Stimulated activated naive CD8-positive, alpha-beta T cell treated with anti-CD3 and anti-CD28 coated beads, Interleukin-15, Interleukin-2, amounts not matched to agents 100 U/mL and 50 U/mL, for 24 hours (primary cell): ENCODE results near the gene FJX1.
A peak's percentile ranks its signal among the peaks of the same experiment; 100 is the strongest.

Source experiments
- ATAC-seq: fragments of 150-1000 bp; cut with Tn5 transposase; one replicate; pipeline ENCODE4 v1.10.0; 2021
- DNase-seq: peaks from one replicate; pipeline ENCODE4 v3.0.0; 2021

Gene FJX1

DNA sequence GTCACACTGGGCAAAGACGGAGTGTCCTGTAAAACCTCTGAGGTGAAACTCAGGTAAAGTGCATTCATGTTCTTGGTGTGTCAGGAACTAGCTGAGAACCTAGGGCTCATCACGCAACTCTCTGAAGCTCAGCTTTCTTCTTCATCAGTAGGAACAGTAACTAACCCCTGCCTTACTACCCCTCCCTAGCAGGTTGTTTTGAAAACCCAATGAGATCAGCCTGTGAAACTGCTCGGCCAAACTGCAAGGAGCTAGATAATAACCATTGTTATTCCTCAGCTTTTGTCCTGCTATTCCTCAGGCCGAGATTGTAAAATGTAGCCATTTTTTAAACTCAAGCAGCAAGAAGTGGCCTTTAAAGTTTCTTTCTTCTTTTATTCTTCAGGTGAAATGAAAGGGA lies 9.8 kb upstream of the FJX1 start:
- ATAC-seq (no peak), DNase-seq (no peak)

DNA sequence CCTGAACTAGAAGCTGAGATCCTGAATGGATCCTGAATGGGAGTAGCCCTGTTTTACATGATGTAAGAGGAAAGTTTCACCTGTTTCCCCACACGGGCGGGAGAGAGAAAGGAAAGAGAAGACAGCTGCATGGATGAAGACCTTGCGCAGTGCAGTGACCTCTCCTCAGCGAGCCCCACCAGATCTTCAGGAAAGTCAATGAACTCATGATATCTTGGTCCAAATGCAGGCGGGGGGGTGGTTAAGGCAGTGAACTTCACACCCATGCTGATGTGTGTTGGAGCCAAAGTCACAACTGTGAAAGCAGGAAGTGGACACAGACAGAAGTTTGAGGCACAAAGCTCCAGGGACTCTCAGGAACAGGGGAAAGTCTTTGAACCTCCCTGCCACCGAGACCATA lies 8.6 kb upstream of the FJX1 start:
- DNase-seq (no peak), ATAC-seq (no peak)

DNA sequence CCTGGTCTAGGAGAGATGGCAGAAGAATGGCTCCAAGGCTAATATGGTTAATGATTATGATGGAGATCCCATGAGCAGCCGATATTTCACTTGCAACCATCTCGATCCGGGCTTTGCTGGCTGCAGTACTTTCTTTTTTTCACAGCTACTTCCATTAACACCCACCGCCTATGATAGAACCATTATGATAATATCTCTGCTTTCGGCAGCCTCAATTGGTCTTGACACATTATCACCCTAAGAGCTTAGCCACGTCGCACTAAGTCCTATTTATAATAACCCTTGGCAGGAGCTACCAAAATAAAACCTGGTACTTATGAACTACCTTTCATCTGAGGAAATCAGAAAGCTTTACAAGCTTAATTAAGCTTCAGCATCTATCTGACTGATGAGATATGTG lies 7.6 kb upstream of the FJX1 start:
- DNase-seq (no peak), ATAC-seq (no peak)

DNA sequence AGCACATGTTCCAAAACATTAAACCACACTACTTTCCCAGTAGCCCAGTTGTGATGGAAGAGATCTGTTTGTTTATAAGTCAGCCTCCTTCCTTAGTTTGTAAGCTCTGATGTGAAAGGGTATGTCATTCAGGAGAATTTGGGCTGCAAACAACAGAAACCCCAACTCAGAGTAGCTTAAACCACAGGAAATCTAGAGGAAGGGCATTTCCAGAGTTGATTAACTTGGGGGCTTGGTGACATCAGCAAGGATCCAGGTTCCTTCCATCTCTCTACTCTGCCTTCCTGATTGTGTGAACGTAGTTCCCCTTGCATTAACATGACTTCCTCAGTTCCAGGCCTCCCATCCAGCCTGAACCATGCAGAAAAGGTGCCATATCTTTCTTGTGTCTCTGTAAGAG lies 6.5 kb upstream of the FJX1 start:
- ATAC-seq (no peak), DNase-seq (no peak)

DNA sequence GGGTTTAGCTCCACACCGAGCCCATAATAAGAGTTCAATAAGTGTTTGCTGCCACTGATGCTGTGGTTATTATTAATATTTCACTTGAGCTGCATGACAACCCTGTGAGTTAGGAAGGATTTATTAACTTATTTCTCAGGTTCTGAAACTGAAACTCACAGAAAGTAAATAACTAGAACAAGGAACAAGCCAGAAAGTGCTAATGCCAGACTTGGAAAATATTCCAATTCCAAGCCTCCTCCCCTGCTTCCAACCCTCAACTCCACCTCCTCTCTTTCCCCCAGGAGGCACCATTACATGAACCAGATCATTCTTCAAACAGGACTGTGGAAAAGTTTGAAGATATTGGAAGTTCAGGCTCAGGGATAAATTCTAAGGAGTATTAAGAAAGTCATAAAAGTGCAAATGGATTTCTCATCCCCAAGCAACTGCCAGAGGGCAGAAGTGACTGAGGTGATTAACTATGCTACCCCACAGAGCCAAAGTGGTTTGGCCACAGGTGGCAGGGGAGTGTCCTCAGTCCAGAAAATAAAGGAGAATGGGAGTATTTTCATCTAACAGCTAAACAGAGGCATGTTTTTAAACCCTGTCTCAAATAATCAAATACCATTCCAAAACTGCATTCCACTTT lies 3.2 kb upstream of the FJX1 start:
- ATAC-seq = no peak
- DNase-seq = no peak

DNA sequence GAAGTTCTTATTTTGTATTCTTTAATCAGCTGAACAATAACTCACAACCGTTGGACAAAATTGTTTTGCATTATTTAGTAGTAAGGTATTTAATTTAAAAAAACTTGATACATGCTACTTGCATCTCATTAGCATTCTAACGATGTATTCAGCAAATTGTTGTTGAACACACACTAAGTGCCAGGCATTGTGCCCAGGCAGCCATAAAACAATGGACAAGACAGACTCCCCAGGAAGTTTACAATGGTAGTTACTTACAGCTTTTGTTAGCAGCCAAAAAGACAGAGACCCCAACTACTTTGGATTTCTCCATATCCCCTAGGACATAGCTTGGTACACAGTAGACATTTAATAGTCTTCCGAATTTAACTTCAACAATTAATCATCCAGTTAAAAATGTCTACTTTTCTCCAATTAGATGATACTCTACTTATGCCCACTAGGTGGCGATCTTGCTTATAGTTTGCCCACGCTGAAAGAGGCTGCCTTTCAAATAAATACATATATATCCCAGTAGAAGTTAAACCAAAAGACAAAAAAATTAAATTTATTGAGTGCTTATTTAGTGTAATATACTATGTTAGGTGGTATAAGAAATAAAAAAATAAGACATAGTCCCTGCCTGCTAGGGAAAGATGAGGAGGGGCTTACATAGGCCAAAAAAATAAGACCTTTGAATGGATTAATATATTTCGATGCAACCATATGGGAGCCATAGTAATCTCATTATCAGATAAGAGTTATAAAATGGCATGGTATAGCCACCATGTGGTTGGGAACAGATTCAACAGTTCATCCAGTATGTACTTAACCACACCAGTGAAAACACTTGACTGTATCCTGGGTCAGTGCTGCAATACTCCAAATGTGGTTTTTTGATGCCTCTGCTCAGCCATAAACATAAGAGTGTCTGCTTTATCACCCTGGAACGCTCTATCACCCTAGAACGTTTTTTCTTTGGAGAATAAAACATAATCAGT lies 2.0 kb upstream of the FJX1 start:
- ATAC-seq (peak; percentile 44), DNase-seq (peak; percentile 9)

DNA sequence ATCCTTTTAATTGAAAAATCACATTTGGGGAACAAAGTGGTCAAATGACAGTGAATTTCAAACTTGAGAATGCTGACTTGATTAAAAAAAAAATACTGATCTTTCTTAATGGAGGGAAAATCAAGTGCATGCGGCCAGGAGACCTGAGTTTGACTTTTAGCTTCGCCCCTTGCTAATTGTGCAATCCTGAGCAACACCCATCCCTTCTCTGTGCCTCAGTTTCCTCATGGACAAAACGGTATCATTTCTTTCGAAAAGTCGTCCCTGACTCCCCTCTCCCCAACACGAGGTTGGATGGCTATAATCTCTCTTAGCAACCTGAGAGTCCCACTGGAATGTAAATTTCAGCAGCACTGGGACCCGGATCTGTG lies 959 bp upstream of the FJX1 start:
- ATAC-seq (no peak), DNase-seq (no peak)

DNA sequence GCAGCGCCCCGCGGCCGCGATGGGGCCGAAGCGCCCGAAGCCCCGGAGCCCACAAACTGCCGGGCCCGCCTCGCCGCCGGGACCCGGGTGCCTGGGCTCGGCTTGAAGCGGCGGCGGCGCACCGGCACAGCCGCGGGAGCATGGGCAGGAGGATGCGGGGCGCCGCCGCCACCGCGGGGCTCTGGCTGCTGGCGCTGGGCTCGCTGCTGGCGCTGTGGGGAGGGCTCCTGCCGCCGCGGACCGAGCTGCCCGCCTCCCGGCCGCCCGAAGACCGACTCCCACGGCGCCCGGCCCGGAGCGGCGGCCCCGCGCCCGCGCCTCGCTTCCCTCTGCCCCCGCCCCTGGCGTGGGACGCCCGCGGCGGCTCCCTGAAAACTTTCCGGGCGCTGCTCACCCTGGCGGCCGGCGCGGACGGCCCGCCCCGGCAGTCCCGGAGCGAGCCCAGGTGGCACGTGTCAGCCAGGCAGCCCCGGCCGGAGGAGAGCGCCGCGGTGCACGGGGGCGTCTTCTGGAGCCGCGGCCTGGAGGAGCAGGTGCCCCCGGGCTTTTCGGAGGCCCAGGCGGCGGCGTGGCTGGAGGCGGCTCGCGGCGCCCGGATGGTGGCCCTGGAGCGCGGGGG lies 346 bp downstream of the FJX1 start:
- DNase-seq (peak; percentile 30), ATAC-seq (peak; percentile 51)

DNA sequence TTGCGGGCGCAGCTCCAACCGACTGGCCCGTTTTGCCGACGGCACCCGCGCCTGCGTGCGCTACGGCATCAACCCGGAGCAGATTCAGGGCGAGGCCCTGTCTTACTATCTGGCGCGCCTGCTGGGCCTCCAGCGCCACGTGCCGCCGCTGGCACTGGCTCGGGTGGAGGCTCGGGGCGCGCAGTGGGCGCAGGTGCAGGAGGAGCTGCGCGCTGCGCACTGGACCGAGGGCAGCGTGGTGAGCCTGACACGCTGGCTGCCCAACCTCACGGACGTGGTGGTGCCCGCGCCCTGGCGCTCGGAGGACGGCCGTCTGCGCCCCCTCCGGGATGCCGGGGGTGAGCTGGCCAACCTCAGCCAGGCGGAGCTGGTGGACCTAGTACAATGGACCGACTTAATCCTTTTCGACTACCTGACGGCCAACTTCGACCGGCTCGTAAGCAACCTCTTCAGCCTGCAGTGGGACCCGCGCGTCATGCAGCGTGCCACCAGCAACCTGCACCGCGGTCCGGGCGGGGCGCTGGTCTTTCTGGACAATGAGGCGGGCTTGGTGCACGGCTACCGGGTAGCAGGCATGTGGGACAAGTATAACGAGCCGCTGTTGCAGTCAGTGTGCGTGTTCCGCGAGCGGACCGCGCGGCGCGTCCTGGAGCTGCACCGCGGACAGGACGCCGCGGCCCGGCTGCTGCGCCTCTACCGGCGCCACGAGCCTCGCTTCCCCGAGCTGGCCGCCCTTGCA lies 1.0 kb downstream of the FJX1 start:
- ATAC-seq (peak; percentile 55), DNase-seq (peak; percentile 41)

DNA sequence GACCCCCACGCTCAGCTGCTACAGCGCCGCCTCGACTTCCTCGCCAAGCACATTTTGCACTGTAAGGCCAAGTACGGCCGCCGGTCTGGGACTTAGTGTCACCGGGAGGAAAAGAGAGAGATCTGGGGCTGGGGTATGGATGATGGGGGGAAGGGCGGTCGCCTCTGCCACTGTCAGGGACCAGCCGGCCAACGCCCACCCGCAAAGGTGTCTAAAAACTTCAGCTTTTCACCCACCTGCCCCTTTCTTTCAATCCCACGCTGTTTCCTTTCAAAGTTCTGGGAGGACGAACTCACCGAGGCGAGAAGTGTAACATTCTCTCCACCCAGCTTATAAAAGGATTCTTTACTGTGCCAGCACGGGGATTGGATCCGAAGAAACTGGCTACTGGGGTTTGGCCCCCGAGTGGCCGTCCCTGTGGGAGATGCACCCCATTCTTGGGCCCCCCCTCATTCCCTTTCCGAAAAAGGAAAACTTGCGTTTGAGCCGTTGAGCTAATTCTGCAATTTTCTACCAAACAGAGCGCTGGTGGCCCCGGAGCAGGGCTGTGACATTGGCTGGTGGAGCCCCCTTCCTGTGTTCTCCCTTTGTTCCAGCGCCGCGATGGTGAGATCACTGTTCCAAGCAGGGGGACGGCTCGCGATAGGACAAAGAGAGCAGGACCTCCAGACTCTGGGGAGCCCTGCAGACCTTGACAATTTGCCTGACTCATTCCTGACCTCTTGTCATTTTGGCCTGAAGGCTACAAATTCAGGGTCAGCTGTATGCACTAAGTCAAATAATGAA lies 1.8 kb downstream of the FJX1 start:
- DNase-seq = peak; percentile 12
- no peak for ATAC-seq

DNA sequence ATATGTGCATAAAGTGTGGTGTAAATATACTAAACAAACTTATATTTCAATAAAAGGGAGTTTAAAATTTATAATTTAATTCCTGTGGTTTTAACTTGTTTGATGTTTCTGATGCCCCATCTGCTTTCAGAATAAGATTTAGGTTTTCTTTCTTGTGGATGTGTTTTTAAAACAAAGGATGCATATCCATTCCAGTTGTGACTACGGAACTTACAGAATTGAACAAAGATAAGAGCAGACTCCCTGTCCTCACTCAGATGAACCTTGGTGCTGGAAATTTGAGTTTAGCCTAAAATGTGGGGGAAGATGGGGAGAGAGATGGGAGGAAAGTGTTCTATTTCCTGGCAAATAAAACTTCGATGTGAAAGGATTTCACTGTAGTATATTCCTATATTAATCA lies 2.5 kb downstream of the FJX1 start:
- ATAC-seq (no peak), DNase-seq (no peak)

DNA sequence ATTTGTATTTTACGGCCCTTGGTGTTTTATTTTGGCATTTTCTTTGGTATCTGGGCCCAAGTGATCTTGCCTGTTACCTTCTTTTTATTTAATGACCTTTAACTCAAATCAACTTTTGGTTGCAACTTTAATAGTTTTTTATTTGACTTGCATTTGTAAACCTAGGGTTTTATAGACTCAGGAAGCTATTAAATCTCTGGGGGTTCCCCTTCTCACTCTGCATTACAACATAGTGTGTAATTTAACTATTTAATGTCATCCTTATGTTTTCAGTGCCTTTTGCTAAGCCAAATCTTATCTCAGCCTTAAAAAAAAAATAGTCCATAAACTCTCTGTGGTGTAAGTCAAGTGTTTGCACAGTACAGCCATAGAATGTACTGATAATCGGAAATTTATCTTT lies 3.4 kb downstream of the FJX1 start:
- no peak for ATAC-seq
- DNase-seq = no peak

DNA sequence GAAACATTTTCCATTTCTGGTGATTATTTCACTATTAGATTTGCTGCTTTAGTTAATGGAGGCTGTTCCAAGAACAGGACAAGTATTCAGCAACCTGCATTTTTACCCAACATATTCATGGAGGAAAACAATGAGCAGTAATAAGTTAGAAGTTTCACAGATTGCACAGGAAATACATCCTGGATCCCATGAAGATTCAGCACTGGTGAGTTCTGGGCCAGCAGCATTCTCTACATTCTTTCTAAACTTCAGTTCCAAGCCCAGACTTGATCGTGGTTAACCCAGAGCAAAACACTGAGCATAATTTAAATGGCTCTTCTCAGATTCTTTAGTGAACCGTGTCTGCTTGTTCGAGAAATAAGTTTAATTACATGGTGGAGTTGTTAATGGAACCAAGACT lies 3.8 kb downstream of the FJX1 start:
- no peak for ATAC-seq
- no peak for DNase-seq

DNA sequence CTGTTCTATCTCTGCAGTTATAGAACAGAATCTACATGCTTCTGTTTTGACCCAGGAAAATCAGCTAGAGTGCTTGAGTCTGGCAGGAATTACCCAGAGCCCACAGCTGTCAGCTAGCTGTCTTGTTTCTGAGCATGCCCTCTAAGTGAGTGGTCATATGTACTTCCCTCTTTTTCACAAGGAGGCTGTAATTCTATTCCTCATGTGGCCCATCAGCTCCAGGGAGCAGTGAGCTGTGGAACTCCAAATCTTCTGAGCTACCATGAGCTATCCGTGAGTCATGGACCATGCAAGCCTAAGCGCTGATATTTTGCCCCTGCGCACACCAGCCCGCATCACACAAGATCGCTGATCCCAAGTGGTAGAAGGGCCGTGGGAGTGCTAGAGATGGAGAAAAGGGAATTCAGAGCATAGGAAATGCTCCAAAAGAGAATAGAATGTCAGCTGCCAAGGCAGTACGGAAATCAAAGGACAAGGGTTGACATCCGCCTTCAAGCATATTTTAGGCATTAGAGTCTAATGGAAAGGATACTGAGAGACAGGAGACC lies 5.4 kb downstream of the FJX1 start:
- DNase-seq = no peak
- ATAC-seq = no peak

DNA sequence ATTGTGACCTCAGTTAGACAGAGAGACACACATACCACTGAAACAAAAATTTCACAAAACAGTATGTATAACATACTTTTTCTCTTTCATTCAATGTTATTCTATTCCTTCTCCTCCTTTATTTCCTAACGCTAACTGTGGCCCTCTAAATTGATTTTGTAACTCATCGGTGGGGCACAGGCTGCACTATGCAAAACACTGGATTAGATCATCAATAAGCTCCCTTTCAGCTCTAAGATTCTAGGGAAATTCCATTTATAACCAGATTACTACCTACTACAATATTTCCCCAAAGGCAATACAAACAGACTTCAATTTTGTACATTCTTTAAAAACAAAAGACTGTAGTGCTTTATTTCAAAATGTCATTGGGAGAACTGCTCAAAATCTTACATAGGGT lies 6.1 kb downstream of the FJX1 start:
- DNase-seq = no peak

DNA sequence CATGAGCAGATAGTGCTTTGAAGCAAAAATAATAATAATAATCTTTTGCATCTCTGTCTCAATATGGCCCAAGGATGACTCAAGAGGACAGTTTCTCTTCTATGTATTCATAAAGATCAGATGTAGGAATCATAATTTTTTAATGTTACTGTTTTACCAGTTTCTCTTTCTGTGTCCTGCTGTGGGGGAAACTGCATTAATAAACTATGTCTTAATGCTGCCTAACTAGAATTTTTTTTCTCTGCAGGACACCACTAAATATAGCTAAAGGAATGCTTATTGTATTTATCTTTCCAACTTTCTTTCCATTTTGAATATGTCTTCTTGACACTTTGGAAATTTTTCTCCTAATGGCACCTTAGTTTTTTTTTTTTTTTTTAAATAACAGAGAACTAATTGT lies 6.5 kb downstream of the FJX1 start:
- no peak for ATAC-seq
- no peak for DNase-seq

More for the DNA sequence above, 6.1 kb downstream of the FJX1 start:
- no peak for ATAC-seq

DNA sequence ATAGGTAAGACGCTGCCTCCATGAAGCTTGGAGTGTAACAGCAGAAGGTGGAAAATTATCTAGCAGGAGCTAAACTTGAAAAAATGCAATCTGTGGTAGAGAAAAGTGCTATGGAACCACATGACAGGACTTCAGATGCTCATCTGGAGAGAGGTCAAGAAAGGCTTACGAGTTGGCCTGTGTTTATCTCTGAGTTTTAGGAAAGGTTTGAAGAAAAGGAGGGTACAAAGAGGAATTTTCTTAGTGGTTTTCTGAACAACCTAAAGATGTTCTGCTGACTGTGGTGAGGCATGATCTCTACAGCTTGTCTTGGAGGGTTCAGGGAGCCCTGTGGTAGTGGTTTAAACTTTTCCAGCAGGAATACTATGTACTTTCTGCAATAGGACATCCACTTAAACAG lies 8.2 kb downstream of the FJX1 start:
- ATAC-seq (no peak), DNase-seq (no peak)

DNA sequence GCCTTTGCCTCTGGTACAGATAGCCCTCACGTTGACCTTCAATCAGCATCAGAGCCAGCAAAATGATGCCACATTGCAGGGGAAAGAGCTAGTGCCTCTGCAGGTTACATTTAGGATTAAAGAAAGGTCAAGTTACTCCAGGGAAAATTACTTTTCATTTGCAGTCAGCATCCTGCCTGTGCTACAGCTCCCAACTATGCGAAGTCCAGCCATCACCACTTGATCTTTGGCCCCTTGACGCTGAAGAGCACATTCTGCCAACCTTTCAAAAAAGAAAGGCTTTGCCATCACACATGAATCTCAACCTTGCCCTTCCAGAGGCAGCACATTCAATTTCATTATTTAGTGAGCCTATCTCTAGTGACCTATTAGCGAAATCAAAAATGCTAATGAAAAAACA lies 11.3 kb downstream of the FJX1 start:
- ATAC-seq (no peak), DNase-seq (no peak)

DNA sequence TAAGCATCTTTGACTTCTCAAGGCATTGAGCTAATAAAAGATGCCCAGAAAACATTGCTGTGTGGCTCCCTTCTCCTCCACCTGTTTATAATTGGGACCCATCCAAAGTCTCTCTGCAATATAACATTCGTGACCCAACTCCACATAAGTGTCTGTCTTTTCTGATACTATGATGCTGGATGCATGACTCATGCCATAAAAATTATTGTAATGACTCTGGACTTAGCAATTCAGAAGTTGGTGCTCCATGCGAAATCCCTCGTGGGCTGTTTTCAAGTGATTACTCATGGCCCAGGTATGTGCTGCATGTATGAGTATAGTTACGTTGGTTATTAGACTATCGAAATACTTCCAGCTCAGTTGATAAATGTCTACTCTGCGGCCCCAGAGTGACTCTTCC lies 11.7 kb downstream of the FJX1 start:
- DNase-seq (no peak), ATAC-seq (no peak)

DNA sequence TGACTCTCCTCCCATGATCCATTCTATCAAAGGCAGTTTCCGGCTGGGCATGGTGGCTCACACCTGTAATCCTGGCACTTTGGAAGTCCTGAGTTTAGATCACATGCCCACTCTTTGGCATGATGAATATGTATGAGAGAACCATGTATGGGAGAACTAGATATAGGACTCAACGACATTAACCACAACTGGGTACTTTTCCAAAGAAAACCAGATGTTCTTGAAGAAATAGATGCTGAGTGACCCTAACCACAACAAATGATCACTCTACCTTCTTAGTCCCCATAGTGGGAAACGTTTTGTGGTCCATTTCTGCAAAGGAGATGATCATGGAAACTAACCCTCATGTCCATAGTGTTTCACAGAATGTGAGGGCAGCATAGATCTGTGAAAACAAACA lies 13.6 kb downstream of the FJX1 start:
- DNase-seq = no peak
- ATAC-seq = no peak

DNA sequence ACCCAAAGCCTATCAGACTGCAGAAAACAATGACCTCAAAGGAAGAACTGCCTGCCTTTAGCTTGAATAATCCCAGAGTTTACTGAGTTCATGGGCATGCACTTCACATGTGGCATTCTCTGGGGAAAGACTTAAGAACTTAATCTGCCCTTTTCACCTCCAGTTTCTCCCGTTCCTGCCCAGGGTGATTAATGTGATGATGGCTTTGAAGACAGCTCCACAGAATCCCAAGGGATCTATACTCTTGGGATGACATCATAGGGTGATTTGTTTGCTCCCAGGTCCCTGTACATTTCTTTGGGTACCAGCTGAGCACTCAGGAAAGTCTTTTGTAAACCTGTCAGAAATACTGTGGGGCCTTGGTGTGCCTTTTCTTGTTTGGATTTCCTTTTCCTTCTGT lies 14.0 kb downstream of the FJX1 start:
- ATAC-seq = no peak
- no peak for DNase-seq
